ENCODE data around the gene LMX1A. TPM values are rescaled to one million over a fixed set of nuclear protein-coding genes. Genes with fewer than 3 reads are reported as not detected.

Gene LMX1A
- total and polyA plus RNA-seq, 2 experiments from 2014 or later = not detected

DNA sequence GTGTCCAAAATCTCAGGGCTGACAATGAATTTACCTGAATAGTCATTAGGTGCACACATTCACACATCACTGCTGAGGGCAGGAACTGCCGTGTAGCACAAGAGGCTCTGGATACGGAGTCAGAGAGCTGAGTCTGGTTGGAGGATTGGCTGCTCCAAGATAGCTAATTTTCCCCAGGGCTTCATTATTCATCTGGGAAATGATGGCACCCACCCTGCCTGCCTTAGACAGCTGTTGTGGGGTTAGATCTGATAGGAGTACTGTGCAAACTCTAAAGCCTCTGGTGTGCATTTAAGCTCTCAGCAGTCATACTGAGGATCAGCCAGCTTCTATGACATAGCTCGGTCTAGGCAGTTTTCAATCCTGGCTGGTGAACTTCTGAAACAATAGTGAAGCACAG lies 67.0 kb downstream of the LMX1A start (continued):
- TF ChIP-seq POLR2AphosphoS5 (IDR thresholded peaks at IDR 0.05; ENCODE audit: low read depth) = no peak
- TF ChIP-seq ZNF331 (CRISPR knock-in tag; IDR thresholded peaks at IDR 0.05; ENCODE audit: low read depth) = no peak
- no peak for TF ChIP-seq CREB1 (CRISPR knock-in tag; IDR thresholded peaks at IDR 0.05; ENCODE audit: low read depth)
- TF ChIP-seq EZH2phosphoT487 (IDR thresholded peaks at IDR 0.05; ENCODE audit: unreplicated experiment) = no peak
- TF ChIP-seq CTCF (conservative IDR thresholded peaks at IDR 0.05; ENCODE audit: low read depth in 2 of 2) = no peak

DNA sequence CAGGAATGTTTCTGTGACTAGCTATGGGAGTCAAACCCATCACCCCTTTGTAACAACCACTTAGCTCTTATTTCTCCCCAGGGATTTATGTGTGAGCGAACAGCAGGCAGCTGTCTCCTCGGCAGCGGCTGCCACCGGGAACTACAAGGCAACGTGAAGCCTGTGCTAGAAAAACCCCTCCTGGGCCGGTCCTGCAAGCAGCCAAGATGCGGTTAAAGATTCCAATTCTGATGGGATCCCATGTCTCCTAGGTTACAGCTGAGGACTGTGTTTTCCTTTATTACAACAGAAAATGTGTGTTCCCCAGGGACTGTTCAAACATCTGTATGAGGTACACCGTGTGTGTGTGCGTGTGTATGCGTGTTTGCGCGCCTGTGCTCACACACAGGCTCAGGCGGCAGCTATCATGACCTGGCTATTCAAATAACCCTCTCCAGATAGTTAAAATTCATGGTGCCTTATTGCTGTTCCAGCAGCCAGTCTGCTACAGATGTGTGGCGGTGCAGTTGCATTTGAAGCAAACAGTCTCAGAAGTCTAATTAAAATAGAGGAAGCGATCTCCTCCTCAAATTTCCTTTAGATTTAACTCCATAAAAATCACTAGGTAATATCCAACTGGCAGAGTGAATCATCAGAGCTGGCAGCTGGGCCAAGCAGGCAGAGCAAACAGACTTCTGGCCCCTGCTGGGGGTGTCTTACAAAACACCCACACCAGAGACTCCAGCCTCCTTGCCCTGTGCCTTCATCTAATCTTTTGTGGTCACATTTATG lies 68.0 kb downstream of the LMX1A start:
- no peak overlapping the region for H3K4me2 ChIP-seq
- H3K9me2 ChIP-seq (ENCODE audit: insufficient read depth) = peaks cover 4% of the 10 kb centered on the region; the same call in 1 of the 2 replicates
- Mint-ChIP-seq H3K4me1 (peaks cover 15% of the 10 kb centered on the region), H3K9me3 (peaks cover 11% of the 10 kb centered on the region), H3K27me3 (ENCODE audit: insufficient read depth, low read depth, poor library complexity) (peaks cover 2% of the 10 kb centered on the region), H3K36me3 (ENCODE audit: low read depth) (peaks cover 3% of the 10 kb centered on the region; the same call in 1 of the 3 replicates), H3K27ac (peak overlapping the region; percentile 60; the same call in 1 of the 2 replicates), H3K4me3 (no peak overlapping the region)
- DNase-seq (ENCODE audit: low spot score) (peak; percentile 31), ATAC-seq (peak; percentile 63)
- H3F3A ChIP-seq (replicated peaks; ENCODE audit: low read depth) = no peaks in the 10 kb centered on the region
- no peak overlapping the region for H3K4me3 ChIP-seq
- no peak overlapping the region for H3K27ac ChIP-seq (ENCODE audit: low read depth)
- H2AFZ ChIP-seq = no peak overlapping the region
- peaks cover 9% of the 10 kb centered on the region; the same call in 1 of the 2 replicates for H3K4me1 ChIP-seq (ENCODE audit: insufficient read depth)
- H4K20me1 ChIP-seq (replicated peaks; ENCODE audit: insufficient read depth) = no peaks in the 10 kb centered on the region
- H3K79me2 ChIP-seq (replicated peaks; ENCODE audit: insufficient read depth) = no peaks in the 10 kb centered on the region
- H3K36me3 ChIP-seq (ENCODE audit: insufficient read depth) = no peaks in the 10 kb centered on the region
- H3K27me3 ChIP-seq (ENCODE audit: insufficient read depth) = no peaks in the 10 kb centered on the region
- TF ChIP-seq POLR2AphosphoS5 (IDR thresholded peaks at IDR 0.05; ENCODE audit: low read depth) (no peak), EZH2 (IDR thresholded peaks at IDR 0.05; ENCODE audit: low read depth, unreplicated experiment) (no peak), REST (IDR thresholded peaks at IDR 0.05; ENCODE audit: unreplicated experiment) (no peak), ZNF331 (CRISPR knock-in tag; IDR thresholded peaks at IDR 0.05; ENCODE audit: low read depth) (no peak), ZNF114 (CRISPR knock-in tag; IDR thresholded peaks at IDR 0.05) (no peak), JUNB (IDR thresholded peaks at IDR 0.05; ENCODE audit: unreplicated experiment) (no peak)
- TF ChIP-seq, protein P1, sequence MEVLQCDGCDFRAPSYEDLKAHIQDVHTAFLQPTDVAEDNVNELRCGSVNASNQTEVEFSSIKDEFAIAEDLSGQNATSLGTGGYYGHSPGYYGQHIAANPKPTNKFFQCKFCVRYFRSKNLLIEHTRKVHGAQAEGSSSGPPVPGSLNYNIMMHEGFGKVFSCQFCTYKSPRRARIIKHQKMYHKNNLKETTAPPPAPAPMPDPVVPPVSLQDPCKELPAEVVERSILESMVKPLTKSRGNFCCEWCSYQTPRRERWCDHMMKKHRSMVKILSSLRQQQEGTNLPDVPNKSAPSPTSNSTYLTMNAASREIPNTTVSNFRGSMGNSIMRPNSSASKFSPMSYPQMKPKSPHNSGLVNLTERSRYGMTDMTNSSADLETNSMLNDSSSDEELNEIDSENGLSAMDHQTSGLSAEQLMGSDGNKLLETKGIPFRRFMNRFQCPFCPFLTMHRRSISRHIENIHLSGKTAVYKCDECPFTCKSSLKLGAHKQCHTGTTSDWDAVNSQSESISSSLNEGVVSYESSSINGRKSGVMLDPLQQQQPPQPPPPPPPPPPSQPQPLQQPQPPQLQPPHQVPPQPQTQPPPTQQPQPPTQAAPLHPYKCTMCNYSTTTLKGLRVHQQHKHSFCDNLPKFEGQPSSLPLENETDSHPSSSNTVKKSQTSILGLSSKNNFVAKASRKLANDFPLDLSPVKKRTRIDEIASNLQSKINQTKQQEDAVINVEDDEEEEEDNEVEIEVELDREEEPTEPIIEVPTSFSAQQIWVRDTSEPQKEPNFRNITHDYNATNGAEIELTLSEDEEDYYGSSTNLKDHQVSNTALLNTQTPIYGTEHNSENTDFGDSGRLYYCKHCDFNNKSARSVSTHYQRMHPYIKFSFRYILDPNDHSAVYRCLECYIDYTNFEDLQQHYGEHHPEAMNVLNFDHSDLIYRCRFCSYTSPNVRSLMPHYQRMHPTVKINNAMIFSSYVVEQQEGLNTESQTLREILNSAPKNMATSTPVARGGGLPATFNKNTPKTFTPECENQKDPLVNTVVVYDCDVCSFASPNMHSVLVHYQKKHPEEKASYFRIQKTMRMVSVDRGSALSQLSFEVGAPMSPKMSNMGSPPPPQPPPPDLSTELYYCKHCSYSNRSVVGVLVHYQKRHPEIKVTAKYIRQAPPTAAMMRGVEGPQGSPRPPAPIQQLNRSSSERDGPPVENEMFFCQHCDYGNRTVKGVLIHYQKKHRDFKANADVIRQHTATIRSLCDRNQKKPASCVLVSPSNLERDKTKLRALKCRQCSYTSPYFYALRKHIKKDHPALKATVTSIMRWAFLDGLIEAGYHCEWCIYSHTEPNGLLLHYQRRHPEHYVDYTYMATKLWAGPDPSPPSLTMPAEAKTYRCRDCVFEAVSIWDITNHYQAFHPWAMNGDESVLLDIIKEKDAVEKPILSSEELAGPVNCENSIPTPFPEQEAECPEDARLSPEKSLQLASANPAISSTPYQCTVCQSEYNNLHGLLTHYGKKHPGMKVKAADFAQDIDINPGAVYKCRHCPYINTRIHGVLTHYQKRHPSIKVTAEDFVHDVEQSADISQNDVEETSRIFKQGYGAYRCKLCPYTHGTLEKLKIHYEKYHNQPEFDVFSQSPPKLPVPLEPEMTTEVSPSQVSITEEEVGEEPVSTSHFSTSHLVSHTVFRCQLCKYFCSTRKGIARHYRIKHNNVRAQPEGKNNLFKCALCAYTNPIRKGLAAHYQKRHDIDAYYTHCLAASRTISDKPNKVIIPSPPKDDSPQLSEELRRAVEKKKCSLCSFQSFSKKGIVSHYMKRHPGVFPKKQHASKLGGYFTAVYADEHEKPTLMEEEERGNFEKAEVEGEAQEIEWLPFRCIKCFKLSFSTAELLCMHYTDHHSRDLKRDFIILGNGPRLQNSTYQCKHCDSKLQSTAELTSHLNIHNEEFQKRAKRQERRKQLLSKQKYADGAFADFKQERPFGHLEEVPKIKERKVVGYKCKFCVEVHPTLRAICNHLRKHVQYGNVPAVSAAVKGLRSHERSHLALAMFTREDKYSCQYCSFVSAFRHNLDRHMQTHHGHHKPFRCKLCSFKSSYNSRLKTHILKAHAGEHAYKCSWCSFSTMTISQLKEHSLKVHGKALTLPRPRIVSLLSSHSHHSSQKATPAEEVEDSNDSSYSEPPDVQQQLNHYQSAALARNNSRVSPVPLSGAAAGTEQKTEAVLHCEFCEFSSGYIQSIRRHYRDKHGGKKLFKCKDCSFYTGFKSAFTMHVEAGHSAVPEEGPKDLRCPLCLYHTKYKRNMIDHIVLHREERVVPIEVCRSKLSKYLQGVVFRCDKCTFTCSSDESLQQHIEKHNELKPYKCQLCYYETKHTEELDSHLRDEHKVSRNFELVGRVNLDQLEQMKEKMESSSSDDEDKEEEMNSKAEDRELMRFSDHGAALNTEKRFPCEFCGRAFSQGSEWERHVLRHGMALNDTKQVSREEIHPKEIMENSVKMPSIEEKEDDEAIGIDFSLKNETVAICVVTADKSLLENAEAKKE (CRISPR knock-in tag; IDR thresholded peaks at IDR 0.05) = no peak

Measured in GM23338 (cell line).